ENCODE measurements around the gene CPLX1.

Gene CPLX1

GRCh38 chr4:789571-790465 lies 36.1 kb downstream of the CPLX1 start:
- H3K27me3 ChIP-seq (ENCODE audit: control insufficient read depth, insufficient read depth, low read length) = peaks cover 3% of the 10 kb centered on the region
- no peak overlapping the region for H3K4me3 ChIP-seq (ENCODE audit: low read depth, low read length)
- no peak overlapping the region for H2AFZ ChIP-seq
- no peaks in the 10 kb centered on the region for H3K79me2 ChIP-seq
- H3K27ac ChIP-seq = no peak overlapping the region
- H3K36me3 ChIP-seq (ENCODE audit: control insufficient read depth, insufficient read depth, low read length) = no peaks in the 10 kb centered on the region
- no peak overlapping the region for H3K4me2 ChIP-seq (ENCODE audit: low read length)
- H3K9ac ChIP-seq = no peak overlapping the region
- TF ChIP-seq CTCF (IDR thresholded peaks at IDR 0.05) = no peak
- no peaks in the 10 kb centered on the region for H3K9me3 ChIP-seq (ENCODE audit: control insufficient read depth, low read length)
- no peaks in the 10 kb centered on the region for H3K4me1 ChIP-seq

GRCh38 chr4:788636-789297 lies 37.2 kb downstream of the CPLX1 start:
- peaks cover 3% of the 10 kb centered on the region for H3K27me3 ChIP-seq (ENCODE audit: control insufficient read depth, insufficient read depth, low read length)
- no peaks in the 10 kb centered on the region for H3K36me3 ChIP-seq (ENCODE audit: control insufficient read depth, insufficient read depth, low read length)
- H3K79me2 ChIP-seq = no peaks in the 10 kb centered on the region
- H3K27ac ChIP-seq = no peak overlapping the region
- no peak overlapping the region for H2AFZ ChIP-seq
- no peaks in the 10 kb centered on the region for H3K4me1 ChIP-seq
- no peaks in the 10 kb centered on the region for H3K9me3 ChIP-seq (ENCODE audit: control insufficient read depth, low read length)
- H3K9ac ChIP-seq = no peak overlapping the region
- no peak overlapping the region for H3K4me2 ChIP-seq (ENCODE audit: low read length)
- no peak overlapping the region for H3K4me3 ChIP-seq (ENCODE audit: low read depth, low read length)
- TF ChIP-seq CTCF (IDR thresholded peaks at IDR 0.05) = no peak

- Histone ChIP-seq H3K27ac (no peak overlapping the region), H3K4me1 (no peaks in the 10 kb centered on the region), H3K27me3 (ENCODE audit: control insufficient read depth, insufficient read depth, low read length) (peaks cover 3% of the 10 kb centered on the region), H3K9ac (no peak overlapping the region), H3K36me3 (ENCODE audit: control insufficient read depth, insufficient read depth, low read length) (no peaks in the 10 kb centered on the region), H3K79me2 (no peaks in the 10 kb centered on the region), H3K4me3 (ENCODE audit: low read depth, low read length) (no peak overlapping the region), H3K9me3 (ENCODE audit: control insufficient read depth, low read length) (no peaks in the 10 kb centered on the region), H2AFZ (no peak overlapping the region), H3K4me2 (ENCODE audit: low read length) (no peak overlapping the region)
- TF ChIP-seq CTCF (IDR thresholded peaks at IDR 0.05) = no peak
Measured at GRCh38 chr4:788006-788635, 37.8 kb downstream of the CPLX1 start.

GRCh38 chr4:787561-787981 lies 38.4 kb downstream of the CPLX1 start:
- Histone ChIP-seq H3K27me3 (ENCODE audit: control insufficient read depth, insufficient read depth, low read length) (peaks cover 3% of the 10 kb centered on the region), H3K4me3 (ENCODE audit: low read depth, low read length) (no peak overlapping the region), H3K4me2 (ENCODE audit: low read length) (no peak overlapping the region), H3K27ac (no peak overlapping the region), H2AFZ (no peak overlapping the region), H3K4me1 (no peaks in the 10 kb centered on the region), H3K79me2 (no peaks in the 10 kb centered on the region), H3K9ac (no peak overlapping the region), H3K9me3 (ENCODE audit: control insufficient read depth, low read length) (no peaks in the 10 kb centered on the region), H3K36me3 (ENCODE audit: control insufficient read depth, insufficient read depth, low read length) (no peaks in the 10 kb centered on the region)
- no peak for TF ChIP-seq CTCF (IDR thresholded peaks at IDR 0.05)
